Measurements from ENCODE around the gene SPTSSA. TPM values are rescaled to one million over a fixed set of nuclear protein-coding genes. Genes with fewer than 3 reads are reported as not detected.
"Not testable (repeated sequence)": the region's sequence is repeated elsewhere in the genome, so short reads cannot be mapped to it uniquely, and the experiment has no call there.

Gene SPTSSA
- total and polyA plus RNA-seq, 4 donors: 18.2 to 29.3 (median 21.6) TPM

GRCh38 chr14:34449819-34450541 lies 12.1 kb downstream of the SPTSSA start:
- DNase-seq (no peak), ATAC-seq (ENCODE audit: low FRiP score) (no peak)
- H3K36me3 ChIP-seq (ENCODE audit: control insufficient read depth in 1 of 2, insufficient read depth in 2 of 2, low read length in 1 of 2): peaks cover 0 to 3% of the 10 kb centered on the region in 2 donors
- H3K27me3 ChIP-seq (ENCODE audit: control insufficient read depth in 1 of 2, insufficient read depth in 2 of 2, low read length in 1 of 2): no peaks in the 10 kb centered on the region
- no peaks in the 10 kb centered on the region for H3K9me3 ChIP-seq (ENCODE audit: control insufficient read depth, low read length)
- no peak overlapping the region for H3K27ac ChIP-seq (ENCODE audit: low read depth in 1 of 2, low read length in 2 of 2)
- intact Hi-C loops (cut with DNase I): no loop called here
- no peaks in the 10 kb centered on the region for H3K4me1 ChIP-seq (ENCODE audit: control insufficient read depth in 1 of 2, insufficient read depth in 2 of 2, low read length in 2 of 2)
- H3K4me3 ChIP-seq (ENCODE audit: low read length in 2 of 2): no peak overlapping the region
- 89% methylated on average over 6 of the region's 6 CpGs for WGBS, 2 donors

GRCh38 chr14:34439090-34439489 lies 22.9 kb downstream of the SPTSSA start:
- Histone ChIP-seq H3K9me3 (ENCODE audit: control insufficient read depth, low read length) (no peaks in the 10 kb centered on the region), H3K4me1 (ENCODE audit: control insufficient read depth in 1 of 2, insufficient read depth in 2 of 2, low read length in 2 of 2) (no peaks in the 10 kb centered on the region), H3K27ac (ENCODE audit: low read depth in 1 of 2, low read length in 2 of 2) (no peak overlapping the region), H3K27me3 (ENCODE audit: control insufficient read depth in 1 of 2, insufficient read depth in 2 of 2, low read length in 1 of 2) (no peaks in the 10 kb centered on the region), H3K4me3 (ENCODE audit: low read length in 2 of 2) (no peak overlapping the region), H3K36me3 (ENCODE audit: control insufficient read depth in 1 of 2, insufficient read depth in 2 of 2, low read length in 1 of 2) (no peaks in the 10 kb centered on the region)
- no peak for ATAC-seq (ENCODE audit: low FRiP score)
- intact Hi-C loops (cut with DNase I): no loop called here
- 80 to 85% methylated on average over 4 of the region's 4 CpGs for WGBS, 2 donors
- DNase-seq: no peak

- H3K27ac ChIP-seq (ENCODE audit: low read depth in 1 of 2, low read length in 2 of 2): no peak overlapping the region
- H3K9me3 ChIP-seq (ENCODE audit: control insufficient read depth, low read length): no peaks in the 10 kb centered on the region
- no peaks in the 10 kb centered on the region for H3K27me3 ChIP-seq (ENCODE audit: control insufficient read depth in 1 of 2, insufficient read depth in 2 of 2, low read length in 1 of 2)
- H3K4me3 ChIP-seq (ENCODE audit: low read length in 2 of 2): no peak overlapping the region
- 97% methylated on average over 4 of the region's 4 CpGs for WGBS, 2 donors
- intact Hi-C loops (cut with DNase I): no loop called here
- ATAC-seq (ENCODE audit: low FRiP score) (no peak), DNase-seq (no peak)
- H3K36me3 ChIP-seq (ENCODE audit: control insufficient read depth in 1 of 2, insufficient read depth in 2 of 2, low read length in 1 of 2): no peaks in the 10 kb centered on the region
- H3K4me1 ChIP-seq (ENCODE audit: control insufficient read depth in 1 of 2, insufficient read depth in 2 of 2, low read length in 2 of 2): no peaks in the 10 kb centered on the region
These were observed 23.6 kb downstream of the SPTSSA start for GRCh38 chr14:34438438-34438837.

GRCh38 chr14:34437729-34438080 lies 24.3 kb downstream of the SPTSSA start:
- DNase-seq (no peak), ATAC-seq (ENCODE audit: low FRiP score) (no peak)
- Histone ChIP-seq H3K4me3 (ENCODE audit: low read length in 2 of 2) (no peak overlapping the region), H3K36me3 (ENCODE audit: control insufficient read depth in 1 of 2, insufficient read depth in 2 of 2, low read length in 1 of 2) (no peaks in the 10 kb centered on the region), H3K27ac (ENCODE audit: low read depth in 1 of 2, low read length in 2 of 2) (no peak overlapping the region), H3K4me1 (ENCODE audit: control insufficient read depth in 1 of 2, insufficient read depth in 2 of 2, low read length in 2 of 2) (no peaks in the 10 kb centered on the region), H3K27me3 (ENCODE audit: control insufficient read depth in 1 of 2, insufficient read depth in 2 of 2, low read length in 1 of 2) (no peaks in the 10 kb centered on the region), H3K9me3 (ENCODE audit: control insufficient read depth, low read length) (no peaks in the 10 kb centered on the region)
- 95 to 97% methylated on average over 3 of the region's 3 CpGs for WGBS, 2 donors
- intact Hi-C loops (cut with DNase I): no loop called here

GRCh38 chr14:34436960-34437728 lies 24.9 kb downstream of the SPTSSA start:
- H3K4me3 ChIP-seq (ENCODE audit: low read length in 2 of 2): no peak overlapping the region
- intact Hi-C loops (cut with DNase I): no loop called here
- ATAC-seq (ENCODE audit: low FRiP score) (no peak), DNase-seq (no peak)
- no peak overlapping the region for H3K27ac ChIP-seq (ENCODE audit: low read depth in 1 of 2, low read length in 2 of 2)
- 82 to 84% methylated on average over 1 of the region's 1 CpG for WGBS, 2 donors
- no peaks in the 10 kb centered on the region for H3K36me3 ChIP-seq (ENCODE audit: control insufficient read depth in 1 of 2, insufficient read depth in 2 of 2, low read length in 1 of 2)
- no peaks in the 10 kb centered on the region for H3K4me1 ChIP-seq (ENCODE audit: control insufficient read depth in 1 of 2, insufficient read depth in 2 of 2, low read length in 2 of 2)
- H3K9me3 ChIP-seq (ENCODE audit: control insufficient read depth, low read length): no peaks in the 10 kb centered on the region
- no peaks in the 10 kb centered on the region for H3K27me3 ChIP-seq (ENCODE audit: control insufficient read depth in 1 of 2, insufficient read depth in 2 of 2, low read length in 1 of 2)

GRCh38 chr14:34436118-34436905 lies 25.7 kb downstream of the SPTSSA start:
- 73 to 85% methylated on average over 1 of the region's 1 CpG for WGBS, 2 donors

GRCh38 chr14:34433957-34434356 lies 28.1 kb downstream of the SPTSSA start:
- intact Hi-C loops (cut with DNase I): no loop called here
- no peaks in the 10 kb centered on the region for H3K36me3 ChIP-seq (ENCODE audit: control insufficient read depth in 1 of 2, insufficient read depth in 2 of 2, low read length in 1 of 2)
- 96% methylated on average over 2 of the region's 2 CpGs for WGBS, 2 donors
- H3K27me3 ChIP-seq (ENCODE audit: control insufficient read depth in 1 of 2, insufficient read depth in 2 of 2, low read length in 1 of 2): no peaks in the 10 kb centered on the region
- H3K27ac ChIP-seq (ENCODE audit: low read depth in 1 of 2, low read length in 2 of 2): no peak overlapping the region
- DNase-seq: no peak
- no peaks in the 10 kb centered on the region for H3K9me3 ChIP-seq (ENCODE audit: control insufficient read depth, low read length)
- H3K4me1 ChIP-seq (ENCODE audit: control insufficient read depth in 1 of 2, insufficient read depth in 2 of 2, low read length in 2 of 2): no peaks in the 10 kb centered on the region
- ATAC-seq (ENCODE audit: low FRiP score): no peak
- no peak overlapping the region for H3K4me3 ChIP-seq (ENCODE audit: low read length in 2 of 2)

More at GRCh38 chr14:34436118-34436905, 25.7 kb downstream of the SPTSSA start:
- Histone ChIP-seq H3K4me1 (ENCODE audit: control insufficient read depth in 1 of 2, insufficient read depth in 2 of 2, low read length in 2 of 2) (no peaks in the 10 kb centered on the region), H3K27ac (ENCODE audit: low read depth in 1 of 2, low read length in 2 of 2) (no peak overlapping the region), H3K27me3 (ENCODE audit: control insufficient read depth in 1 of 2, insufficient read depth in 2 of 2, low read length in 1 of 2) (no peaks in the 10 kb centered on the region), H3K9me3 (ENCODE audit: control insufficient read depth, low read length) (no peaks in the 10 kb centered on the region), H3K36me3 (ENCODE audit: control insufficient read depth in 1 of 2, insufficient read depth in 2 of 2, low read length in 1 of 2) (no peaks in the 10 kb centered on the region), H3K4me3 (ENCODE audit: low read length in 2 of 2) (no peak overlapping the region)
- intact Hi-C loops (cut with DNase I): no loop called here
- ATAC-seq (ENCODE audit: low FRiP score) (no peak), DNase-seq (no peak)

GRCh38 chr14:34428102-34428466 lies 34.0 kb downstream of the SPTSSA start:
- H3K27me3 ChIP-seq (ENCODE audit: control insufficient read depth in 1 of 2, insufficient read depth in 2 of 2, low read length in 1 of 2); H3K9me3 ChIP-seq (ENCODE audit: control insufficient read depth, low read length); ATAC-seq (ENCODE audit: low FRiP score); intact Hi-C loops (cut with DNase I); H3K4me3 ChIP-seq (ENCODE audit: low read length in 2 of 2); H3K4me1 ChIP-seq (ENCODE audit: control insufficient read depth in 1 of 2, insufficient read depth in 2 of 2, low read length in 2 of 2); DNase-seq; H3K27ac ChIP-seq (ENCODE audit: low read depth in 1 of 2, low read length in 2 of 2); H3K36me3 ChIP-seq (ENCODE audit: control insufficient read depth in 1 of 2, insufficient read depth in 2 of 2, low read length in 1 of 2): not testable (repeated sequence)
- WGBS, 2 donors: 87 to 90% methylated on average over 5 of the region's 5 CpGs

Measured in aorta (tissue), 5 donors.